Activated CD4-positive, alpha-beta T cell treated with anti-CD3 and anti-CD28 coated beads, Interleukin-2, amount 10 ng/mL, durations not matched to agents 7 days and 5 days (primary cell): ENCODE measurements around the gene PRUNE1. TPM values are rescaled to one million over a fixed set of nuclear protein-coding genes. Genes with fewer than 3 reads are reported as not detected.

Experiments used
- CTCF ChIA-PET: fragments of 350-600 bp; sonication (Branson Sonifier 250); formaldehyde crosslinking; loops from one replicate; lab custom pipeline; 2021; ENCODE audit warnings: antibody characterized with exemption; lab: Charles Lee
- POLR2A ChIA-PET: fragments of 350-600 bp; sonication (Branson Sonifier 250); formaldehyde crosslinking; loops from one replicate; lab custom pipeline; 2021; ENCODE audit warnings: antibody characterized with exemption; lab: Charles Lee
- DNase-seq: peaks from one replicate; pipeline ENCODE4 v3.0.0-alpha.2; 2020
- H3K27ac Mint-ChIP-seq: one replicate; pipeline ENCODE4 v1.8.0; 2021; ENCODE audit warnings: mild to moderate bottlenecking, moderate library complexity, mixed read lengths
- H3K27me3 Mint-ChIP-seq: one replicate; pipeline ENCODE4 v1.8.0; 2021; ENCODE audit warnings: mixed read lengths
- H3K36me3 Mint-ChIP-seq: one replicate; pipeline ENCODE4 v1.8.0; 2021; ENCODE audit warnings: low read depth, mixed read lengths
- H3K4me1 Mint-ChIP-seq: one replicate; pipeline ENCODE4 v1.8.0; 2021; ENCODE audit warnings: mixed read lengths
- H3K4me3 Mint-ChIP-seq: one replicate; pipeline ENCODE4 v1.8.0; 2021; ENCODE audit warnings: mild to moderate bottlenecking, moderate library complexity, mixed read lengths
- H3K9me3 Mint-ChIP-seq: one replicate; pipeline ENCODE4 v1.8.0; 2021; ENCODE audit warnings: mixed read lengths
- total RNA-seq, 2 experiments: library from RNA; stranded (reverse); gene quantifications; one replicate each; pipeline ENCODE4 v1.2.3, GENCODE V29; 2021

PRUNE1 gene
- total RNA-seq, 2 experiments from 2014 or later: 18.8 to 19.1 TPM

GRCh38 chr1:151060007-151060656, 51.9 kb downstream of the PRUNE1 start, which contains the start of gene MLLT11:
TSS of gene MLLT11 (plus strand) at chr1:151060397. CDS start at chr1:151067225, 6,828 bp downstream.
- ChIA-PET POLR2A (no interaction called here), CTCF (interaction anchor here (0.6 to 2.9 kb wide), 10 partner anchors 10 to 54 kb away, joined by 3 to 15 read pairs (median 3); partner anchors contain the start of genes C1orf56, GABPB2 and MINDY1)
- Mint-ChIP-seq H3K4me3 (peak within 1 kb of the TSS; percentile 99), H3K9me3 (no peaks in the 10 kb centered on the region), H3K36me3 (peaks cover 39% of the 10 kb centered on the region), H3K4me1 (peaks cover 51% of the 10 kb centered on the region), H3K27me3 (no peaks in the 10 kb centered on the region), H3K27ac (peak within 1 kb of the TSS; percentile 96)
- no peak for DNase-seq

- Mint-ChIP-seq H3K27me3 (no peaks in the 10 kb centered on the region), H3K27ac (peak overlapping the region; percentile 96), H3K4me1 (peaks cover 44% of the 10 kb centered on the region), H3K9me3 (no peaks in the 10 kb centered on the region), H3K4me3 (peak overlapping the region; percentile 99), H3K36me3 (peaks cover 33% of the 10 kb centered on the region)
- POLR2A ChIA-PET: no interaction called here
- DNase-seq: no peak
- CTCF ChIA-PET: interaction anchor here (0.6 to 2.9 kb wide), 5 partner anchors 9 to 39 kb away, joined by 3 to 15 read pairs (median 3); partner anchors contain the start of genes C1orf56 and GABPB2
Observed at GRCh38 chr1:151060657-151061421, 52.6 kb downstream of the PRUNE1 start.

- ChIA-PET CTCF (interaction anchor here (1.5 to 2.9 kb wide), 4 partner anchors 9 to 190 kb away, joined by 3 to 15 read pairs (median 10); partner anchors contain the start of gene GABPB2), POLR2A (no interaction called here)
- no peak overlapping the region for H3K27ac Mint-ChIP-seq
- H3K4me1 Mint-ChIP-seq: peaks cover 35% of the 10 kb centered on the region
- no peaks in the 10 kb centered on the region for H3K9me3 Mint-ChIP-seq
- peaks cover 27% of the 10 kb centered on the region for H3K36me3 Mint-ChIP-seq
- H3K27me3 Mint-ChIP-seq: no peaks in the 10 kb centered on the region
- DNase-seq: no peak
- no peak overlapping the region for H3K4me3 Mint-ChIP-seq
Observed at GRCh38 chr1:151061704-151062103, 53.5 kb downstream of the PRUNE1 start.

- ChIA-PET CTCF (interaction anchor here (1.5 to 2.9 kb wide), 4 partner anchors 8 to 189 kb away, joined by 3 to 15 read pairs (median 6); partner anchors contain the start of gene GABPB2), POLR2A (interaction anchor here (0.6 kb wide), 1 partner anchor 13 kb away, joined by 3 read pairs; no protein-coding TSS in a partner anchor)
- H3K4me3 Mint-ChIP-seq: no peak overlapping the region
- H3K27ac Mint-ChIP-seq: no peak overlapping the region
- no peaks in the 10 kb centered on the region for H3K27me3 Mint-ChIP-seq
- H3K4me1 Mint-ChIP-seq: peaks cover 32% of the 10 kb centered on the region
- H3K9me3 Mint-ChIP-seq: no peaks in the 10 kb centered on the region
- DNase-seq: no peak
- peaks cover 16% of the 10 kb centered on the region for H3K36me3 Mint-ChIP-seq
Observed at GRCh38 chr1:151062741-151063371, 54.6 kb downstream of the PRUNE1 start.

- CTCF ChIA-PET: interaction anchor here (1.0 kb wide), 4 partner anchors 18 to 102 kb away, joined by 3 to 5 read pairs (median 4); partner anchors contain the start of genes C1orf56 and MINDY1
- H3K4me3 Mint-ChIP-seq: no peak overlapping the region
- H3K27me3 Mint-ChIP-seq: no peaks in the 10 kb centered on the region
- POLR2A ChIA-PET: no interaction called here
- peaks cover 37% of the 10 kb centered on the region for H3K4me1 Mint-ChIP-seq
- no peak for DNase-seq
- H3K27ac Mint-ChIP-seq: no peak overlapping the region
- peaks cover 4% of the 10 kb centered on the region for H3K36me3 Mint-ChIP-seq
- no peaks in the 10 kb centered on the region for H3K9me3 Mint-ChIP-seq
Observed at GRCh38 chr1:151065089-151065645, 56.9 kb downstream of the PRUNE1 start.

GRCh38 chr1:151067185-151067584, 58.9 kb downstream of the PRUNE1 start:
- Mint-ChIP-seq H3K36me3 (peaks cover 6% of the 10 kb centered on the region), H3K27ac (no peak overlapping the region), H3K27me3 (no peaks in the 10 kb centered on the region), H3K4me1 (peaks cover 26% of the 10 kb centered on the region), H3K4me3 (no peak overlapping the region), H3K9me3 (no peaks in the 10 kb centered on the region)
- DNase-seq: no peak
- POLR2A ChIA-PET: no interaction called here
- CTCF ChIA-PET: interaction anchor here (0.6 to 1.9 kb wide), 2 partner anchors 8 to 221 kb away, joined by 3 to 10 read pairs; partner anchors contain the start of gene CDC42SE1

GRCh38 chr1:151069103-151069486, 60.8 kb downstream of the PRUNE1 start:
- no peak for DNase-seq
- Mint-ChIP-seq H3K9me3 (no peaks in the 10 kb centered on the region), H3K27ac (peak overlapping the region; percentile 99), H3K4me1 (peaks cover 29% of the 10 kb centered on the region), H3K4me3 (peak overlapping the region; percentile 97), H3K27me3 (no peaks in the 10 kb centered on the region), H3K36me3 (peaks cover 13% of the 10 kb centered on the region)
- ChIA-PET POLR2A (no interaction called here), CTCF (no interaction called here)

GRCh38 chr1:151070474-151071276, 62.4 kb downstream of the PRUNE1 start, which contains the start of gene GABPB2:
TSS of gene GABPB2 (plus strand) at chr1:151070761. CDS start at chr1:151088190, 17,429 bp downstream.
- ChIA-PET POLR2A (interaction anchor here (0.6 kb wide), 1 partner anchor 707 kb away, joined by 4 read pairs; the partner anchor contains the start of gene RPRD2), CTCF (interaction anchor here (0.7 to 2.9 kb wide), 27 partner anchors 9 to 713 kb away, joined by 3 to 15 read pairs (median 4); partner anchors contain the start of genes C1orf56, CDC42SE1, MLLT11 and TNFAIP8L2)
- no peaks in the 10 kb centered on the region for H3K9me3 Mint-ChIP-seq
- DNase-seq: peak; percentile 86
- peaks cover 24% of the 10 kb centered on the region for H3K4me1 Mint-ChIP-seq
- peak within 1 kb of the TSS; percentile 97 for H3K4me3 Mint-ChIP-seq
- H3K27me3 Mint-ChIP-seq: no peaks in the 10 kb centered on the region
- peak within 1 kb of the TSS; percentile 99 for H3K27ac Mint-ChIP-seq
- peaks cover 17% of the 10 kb centered on the region for H3K36me3 Mint-ChIP-seq

- H3K4me3 Mint-ChIP-seq: peak overlapping the region; percentile 97
- peak overlapping the region; percentile 99 for H3K27ac Mint-ChIP-seq
- POLR2A ChIA-PET: no interaction called here
- no peaks in the 10 kb centered on the region for H3K27me3 Mint-ChIP-seq
- no peaks in the 10 kb centered on the region for H3K9me3 Mint-ChIP-seq
- peaks cover 16% of the 10 kb centered on the region for H3K36me3 Mint-ChIP-seq
- no peak for DNase-seq
- H3K4me1 Mint-ChIP-seq: peaks cover 24% of the 10 kb centered on the region
- CTCF ChIA-PET: interaction anchor here (0.6 to 2.9 kb wide), 10 partner anchors 12 to 180 kb away, joined by 3 to 14 read pairs (median 5); partner anchors contain the start of genes C1orf56 and CDC42SE1
Observed at GRCh38 chr1:151072224-151072623, 64.0 kb downstream of the PRUNE1 start.
